Fibroblast of mammary gland (primary cell): ENCODE data around the gene GFY.
"Not testable (repeated sequence)": the region's sequence is repeated elsewhere in the genome, so short reads cannot be mapped to it uniquely, and the experiment has no call there.

Experiments
- DNase-seq: peaks from one replicate; pipeline ENCODE4 v3.0.0-alpha.2; 2010; ENCODE audit warnings: low read depth
- H3K4me3 ChIP-seq: 2 replicates; pipeline ENCODE4 v1.5.1; 2011; ENCODE audit warnings: low read depth, mild to moderate bottlenecking, low read length, moderate library complexity; ENCODE audit not compliant: control insufficient read depth
- TF ChIP-seq, protein P1 (sequence below): conservative IDR thresholded peaks from 2 replicates; pipeline ENCODE4 v1.5.1; 2011; ENCODE audit warnings: low read depth, low read length, inconsistent platforms; ENCODE audit not compliant: control insufficient read depth, insufficient read depth

GFY gene

DNA sequence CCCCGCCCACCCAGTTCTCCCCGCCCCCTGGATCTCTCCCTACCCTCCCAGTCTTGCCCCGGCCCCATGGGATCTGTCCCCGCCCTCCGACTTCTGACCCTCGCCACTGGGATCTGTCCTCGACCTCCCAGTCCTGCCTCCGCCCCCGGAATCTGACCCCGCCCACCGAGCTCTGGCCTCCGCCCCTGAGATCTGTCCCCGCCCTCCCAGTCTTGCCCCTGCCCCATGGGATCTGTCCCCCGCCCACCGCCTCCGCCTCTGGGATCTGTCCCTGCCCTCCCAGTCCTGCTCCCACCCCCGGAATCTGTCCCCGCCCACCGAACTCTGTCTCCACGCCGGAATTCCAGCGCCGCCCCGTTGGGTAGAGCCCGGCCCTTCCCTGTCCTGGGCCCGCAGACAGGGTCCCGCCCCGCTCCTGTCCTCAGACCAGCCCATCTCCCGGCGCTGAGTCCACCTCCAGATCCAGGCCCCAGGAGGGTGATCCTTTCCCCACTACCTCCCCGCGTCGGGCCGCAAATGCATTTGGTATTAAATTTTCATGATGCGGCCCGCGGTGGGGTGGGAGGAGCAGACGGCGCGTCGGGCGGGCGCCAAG, 17.7 kb downstream of the GFY start:
- H3K4me3 ChIP-seq: peak overlapping the region; percentile 68
- TF ChIP-seq, protein P1, sequence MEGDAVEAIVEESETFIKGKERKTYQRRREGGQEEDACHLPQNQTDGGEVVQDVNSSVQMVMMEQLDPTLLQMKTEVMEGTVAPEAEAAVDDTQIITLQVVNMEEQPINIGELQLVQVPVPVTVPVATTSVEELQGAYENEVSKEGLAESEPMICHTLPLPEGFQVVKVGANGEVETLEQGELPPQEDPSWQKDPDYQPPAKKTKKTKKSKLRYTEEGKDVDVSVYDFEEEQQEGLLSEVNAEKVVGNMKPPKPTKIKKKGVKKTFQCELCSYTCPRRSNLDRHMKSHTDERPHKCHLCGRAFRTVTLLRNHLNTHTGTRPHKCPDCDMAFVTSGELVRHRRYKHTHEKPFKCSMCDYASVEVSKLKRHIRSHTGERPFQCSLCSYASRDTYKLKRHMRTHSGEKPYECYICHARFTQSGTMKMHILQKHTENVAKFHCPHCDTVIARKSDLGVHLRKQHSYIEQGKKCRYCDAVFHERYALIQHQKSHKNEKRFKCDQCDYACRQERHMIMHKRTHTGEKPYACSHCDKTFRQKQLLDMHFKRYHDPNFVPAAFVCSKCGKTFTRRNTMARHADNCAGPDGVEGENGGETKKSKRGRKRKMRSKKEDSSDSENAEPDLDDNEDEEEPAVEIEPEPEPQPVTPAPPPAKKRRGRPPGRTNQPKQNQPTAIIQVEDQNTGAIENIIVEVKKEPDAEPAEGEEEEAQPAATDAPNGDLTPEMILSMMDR: no peak
- DNase-seq: peak; percentile 86

DNA sequence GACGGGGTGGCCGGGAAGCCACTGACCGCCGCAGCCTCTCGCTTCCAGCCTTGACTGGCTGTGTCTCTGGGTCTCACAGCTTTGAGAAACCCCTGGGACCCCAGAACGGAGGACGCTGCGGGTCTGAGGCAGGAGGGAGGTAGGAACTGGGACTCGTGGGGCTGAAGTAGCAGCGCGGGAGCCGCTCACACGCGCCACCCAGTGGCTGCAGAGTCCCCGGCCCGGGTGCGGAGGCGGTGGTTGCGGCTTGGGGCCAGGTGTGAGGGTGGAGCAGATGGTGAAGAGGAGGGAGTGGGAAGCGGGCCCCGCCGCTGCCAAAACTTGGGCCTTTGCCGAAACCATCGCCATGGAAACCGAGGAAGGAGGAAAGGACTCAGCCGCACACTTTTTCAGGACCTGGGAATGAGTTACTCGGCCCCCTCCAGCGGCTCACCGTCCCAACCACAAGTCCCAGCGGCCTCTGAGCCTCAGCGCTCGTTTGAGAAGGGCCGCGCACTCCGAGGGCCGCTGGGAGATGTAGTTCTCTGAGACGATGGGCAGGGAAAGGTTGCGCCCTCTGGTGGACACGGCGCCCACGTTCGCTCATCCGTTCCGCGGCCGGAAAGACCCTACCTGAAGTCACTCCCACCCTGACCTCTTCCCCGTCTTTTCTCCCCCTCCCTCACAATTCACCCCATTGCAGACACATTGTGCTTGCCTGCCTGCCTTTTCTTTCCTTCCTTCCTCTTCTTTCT, 18.3 kb downstream of the GFY start:
- TF ChIP-seq, protein P1: peak; percentile 67

DNA sequence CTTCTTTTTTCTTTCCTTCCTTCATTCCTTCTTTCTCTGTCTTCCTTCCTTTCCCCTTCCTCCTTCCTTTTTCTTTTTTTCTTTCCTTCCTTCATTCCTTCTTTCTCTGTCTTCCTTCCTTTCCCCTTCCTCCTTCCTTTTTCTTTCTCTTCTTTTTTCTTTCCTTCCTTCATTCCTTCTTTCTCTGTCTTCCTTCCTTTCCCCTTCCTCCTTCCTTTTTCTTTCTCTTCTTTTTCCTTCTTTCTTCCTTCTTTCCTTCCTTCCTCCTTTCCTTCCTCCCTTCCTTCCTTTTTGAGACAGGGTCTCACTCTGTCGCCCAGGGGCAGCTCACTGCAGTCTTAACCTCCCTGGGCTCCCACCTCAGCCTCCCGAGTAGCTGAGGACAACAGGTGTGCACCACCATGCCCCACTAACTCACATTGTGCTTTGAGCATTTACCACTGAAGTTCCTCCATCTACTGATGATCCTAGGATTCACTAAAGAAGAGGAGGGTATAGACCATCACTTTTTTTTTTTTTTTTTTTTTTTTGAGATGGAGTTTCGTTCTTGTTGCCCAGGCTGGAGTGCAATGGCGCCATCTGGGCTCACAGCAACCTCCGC, 19.0 kb downstream of the GFY start:
- H3K4me3 ChIP-seq, DNase-seq: not testable (repeated sequence)

More for the DNA sequence above, 18.3 kb downstream of the GFY start:
- DNase-seq: peak; percentile 94
- peak overlapping the region; percentile 68 for H3K4me3 ChIP-seq

DNA sequence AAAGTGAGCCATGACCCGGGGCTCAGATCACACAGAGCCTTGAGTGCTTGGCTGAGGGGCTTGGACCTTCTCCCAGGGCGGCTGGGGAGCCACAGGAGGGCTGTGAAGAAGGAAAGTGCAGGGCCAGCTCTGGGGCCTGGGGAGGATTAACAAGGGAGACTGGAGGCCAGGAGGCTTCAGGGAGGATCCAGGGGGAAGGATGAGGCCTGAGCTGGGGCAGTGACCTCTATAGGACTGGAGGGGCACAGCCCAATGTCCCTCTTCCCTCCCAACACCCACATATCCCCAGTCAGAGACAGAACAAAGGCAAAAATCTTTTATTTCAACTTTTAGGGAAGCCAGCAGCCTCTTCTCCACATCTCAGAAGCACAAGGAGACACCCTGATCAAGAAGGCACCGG, 20.8 kb downstream of the GFY start:
- TF ChIP-seq, protein P1: no peak
- DNase-seq: no peak
- no peak overlapping the region for H3K4me3 ChIP-seq

DNA sequence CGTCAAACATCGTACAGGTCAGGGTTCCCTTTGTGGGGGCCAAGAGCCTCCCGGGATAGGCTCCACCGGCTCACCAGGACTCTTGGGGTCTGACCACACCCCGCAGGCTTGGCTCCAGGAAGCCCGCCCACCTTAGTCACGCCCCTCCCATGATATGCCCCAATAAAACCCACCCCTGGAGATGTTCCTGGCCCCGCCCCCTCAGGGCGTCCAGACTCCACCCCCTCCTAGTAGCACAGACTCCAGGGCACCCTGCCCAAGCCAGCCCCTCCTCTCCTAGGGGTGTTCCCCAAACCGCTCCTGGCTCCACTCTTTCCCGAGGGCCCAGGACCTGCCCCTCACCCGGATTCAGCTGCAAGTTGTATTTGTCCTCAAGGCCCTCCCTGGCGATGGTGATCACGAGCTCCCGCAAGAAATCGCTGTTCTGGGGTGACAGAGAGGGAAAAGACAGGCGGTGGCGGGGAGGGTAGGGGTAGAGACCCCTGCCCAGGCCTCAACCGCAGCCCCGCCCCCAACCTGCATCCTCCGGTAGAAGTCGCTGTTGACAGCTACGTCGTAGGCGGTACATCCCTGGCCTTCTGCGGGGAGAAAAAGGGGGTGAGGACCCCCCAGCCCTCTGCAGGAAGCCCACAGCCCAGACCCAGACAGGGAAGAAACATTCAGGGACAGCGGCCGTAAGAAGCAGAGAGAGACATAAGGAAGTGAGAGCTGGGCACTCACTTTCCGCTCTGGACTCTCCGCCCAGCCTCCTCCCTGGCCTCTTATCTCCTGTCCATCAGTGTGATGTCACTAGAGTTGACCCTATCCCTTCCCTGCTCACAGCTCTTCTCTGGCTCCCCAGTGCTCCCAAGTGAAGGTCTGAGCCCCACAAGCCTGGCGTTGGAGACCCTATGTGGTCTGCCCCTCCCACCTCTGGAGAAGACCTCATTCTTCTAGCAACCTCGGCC, 22.6 kb downstream of the GFY start:
- TF ChIP-seq, protein P1: no peak
- H3K4me3 ChIP-seq: peak overlapping the region; percentile 6
- peak; percentile 69 for DNase-seq

DNA sequence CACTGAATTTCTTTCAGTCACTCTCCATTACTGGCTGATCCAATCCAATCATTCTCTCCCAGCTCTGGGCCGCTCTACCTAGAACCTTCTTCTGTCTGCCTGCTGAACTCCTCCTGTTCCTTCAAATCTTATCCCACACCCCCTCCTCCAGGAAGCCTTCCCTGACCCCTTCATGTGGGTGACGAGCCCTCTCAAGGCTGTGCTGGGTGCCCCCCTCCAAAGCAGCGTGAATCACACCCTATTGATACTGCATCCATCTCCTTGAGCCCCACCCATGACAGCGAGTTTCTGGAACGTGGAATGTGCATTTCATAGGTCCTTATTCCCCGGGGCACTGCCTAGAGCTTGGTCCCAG, 23.2 kb downstream of the GFY start:
- no peak overlapping the region for H3K4me3 ChIP-seq
- DNase-seq: no peak
- TF ChIP-seq, protein P1: no peak
